Stimulated activated CD8-positive, alpha-beta memory T cell treated with anti-CD3 and anti-CD28 coated beads, Interleukin-4, amount 100 ng/mL, for 4 hours (primary cell): ENCODE results near the gene TRIM9.
"Not testable (repeated sequence)": the region's sequence is repeated elsewhere in the genome, so short reads cannot be mapped to it uniquely, and the experiment has no call there.

Source experiments
- DNase-seq, 2 donors: peaks; one replicate each; pipeline ENCODE4 v3.0.0-alpha.2; 2020; ENCODE audit warnings: low read depth in 2 of 2, low spot score in 1 of 2

The TRIM9 gene

DNA sequence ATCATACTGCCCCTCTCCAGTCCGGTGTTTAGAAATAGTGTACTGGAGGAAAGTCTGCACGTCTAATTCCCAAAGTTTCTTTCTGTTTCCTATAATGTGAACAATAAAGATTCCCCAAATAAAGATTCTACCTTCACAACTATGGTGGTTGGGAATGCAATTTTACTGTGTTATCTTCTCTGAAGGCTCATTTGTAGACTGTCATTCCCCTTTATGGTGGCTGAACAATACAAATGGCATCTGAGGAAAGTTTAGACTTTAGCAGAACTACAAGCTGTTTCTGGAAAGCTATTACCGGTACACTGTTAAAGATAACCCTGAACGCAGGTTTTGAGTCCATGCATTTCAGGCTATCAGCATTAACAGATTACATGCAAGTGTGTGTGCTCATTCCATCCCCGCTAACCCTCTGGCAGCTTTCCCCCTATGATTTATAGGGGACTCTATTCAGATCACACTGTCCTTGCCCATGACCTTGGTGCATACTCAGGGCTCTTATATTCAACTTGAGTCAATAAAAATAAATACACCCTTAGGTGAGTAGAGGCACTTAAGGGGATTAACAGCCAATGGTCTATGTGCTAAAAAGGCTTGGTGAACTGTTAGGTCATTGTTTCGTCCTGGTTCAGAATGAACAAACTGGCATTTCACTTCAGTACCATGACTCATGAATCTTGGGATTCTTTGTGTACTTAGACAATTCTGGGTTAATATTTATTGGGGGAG is 89.9 kb downstream of the TRIM9 start:
- DNase-seq = no peak

- no peak for DNase-seq
Measured at GRCh38 chr14:51004352-51004800, 90.5 kb downstream of the TRIM9 start.

- DNase-seq = no peak
Measured at GRCh38 chr14:51002406-51002999, 92.4 kb downstream of the TRIM9 start.

DNA sequence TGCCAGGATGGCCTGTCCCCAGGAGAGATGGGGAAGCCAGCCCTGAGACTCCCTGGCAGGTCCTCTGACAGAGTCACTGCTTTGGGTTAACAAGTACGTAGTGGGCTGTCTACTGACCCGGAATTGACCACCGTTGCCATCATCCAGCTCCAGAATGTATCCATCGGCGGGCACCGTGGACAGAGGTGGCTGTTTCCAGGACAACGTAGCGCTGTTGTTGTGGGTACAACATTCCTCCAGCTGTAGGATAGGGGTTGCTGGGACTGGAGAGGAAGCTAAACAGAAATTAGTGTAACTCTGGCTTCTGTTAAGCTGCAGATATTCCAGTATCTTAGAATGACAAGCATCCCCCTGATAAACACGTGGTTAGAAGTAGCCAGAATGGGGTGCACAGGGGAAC is 94.3 kb downstream of the TRIM9 start:
- DNase-seq = no peak

GRCh38 chr14:50999726-51000125 is 95.2 kb downstream of the TRIM9 start:
- no peak for DNase-seq

DNA sequence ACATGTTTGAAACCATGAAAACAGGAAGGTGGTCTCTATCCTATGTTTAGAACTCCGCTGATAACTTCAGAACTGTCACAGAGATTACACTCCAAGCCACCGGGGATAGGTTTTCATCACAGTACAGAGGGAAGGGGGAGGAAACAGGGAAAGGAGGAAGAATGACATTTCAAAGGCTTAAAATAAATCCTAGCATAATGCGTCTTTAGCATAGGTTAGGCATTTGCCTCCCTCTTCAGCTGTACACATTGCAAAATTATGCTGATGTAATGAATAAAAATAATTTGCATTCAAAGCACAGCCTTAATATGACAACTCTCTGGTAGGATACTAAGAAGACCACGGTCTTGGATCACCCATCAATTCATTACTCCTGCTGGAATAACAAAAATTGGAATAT is 96.3 kb downstream of the TRIM9 start:
- no peak for DNase-seq

DNA sequence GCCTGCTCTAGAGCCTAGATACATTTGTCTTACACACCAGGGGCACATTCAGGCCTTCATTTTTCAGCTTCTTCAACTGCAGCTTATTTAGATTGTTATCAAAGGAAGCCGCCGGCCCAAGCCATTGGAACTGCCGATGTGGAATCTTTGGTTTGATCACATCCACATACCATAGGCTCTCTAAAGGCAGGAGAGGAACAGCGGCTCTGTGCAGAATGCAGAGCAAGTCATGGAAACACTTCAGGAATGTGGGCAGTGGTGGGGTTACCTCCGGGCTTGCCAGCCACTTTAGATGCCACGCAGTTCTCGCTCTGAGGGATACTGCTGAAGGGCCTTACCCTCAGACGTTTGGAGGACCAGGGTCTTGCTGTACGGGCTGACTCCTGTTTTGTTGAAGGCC is 97.2 kb downstream of the TRIM9 start:
- no peak for DNase-seq

GRCh38 chr14:50994158-50994557 is 100.7 kb downstream of the TRIM9 start:
- not testable (repeated sequence) for DNase-seq

DNA sequence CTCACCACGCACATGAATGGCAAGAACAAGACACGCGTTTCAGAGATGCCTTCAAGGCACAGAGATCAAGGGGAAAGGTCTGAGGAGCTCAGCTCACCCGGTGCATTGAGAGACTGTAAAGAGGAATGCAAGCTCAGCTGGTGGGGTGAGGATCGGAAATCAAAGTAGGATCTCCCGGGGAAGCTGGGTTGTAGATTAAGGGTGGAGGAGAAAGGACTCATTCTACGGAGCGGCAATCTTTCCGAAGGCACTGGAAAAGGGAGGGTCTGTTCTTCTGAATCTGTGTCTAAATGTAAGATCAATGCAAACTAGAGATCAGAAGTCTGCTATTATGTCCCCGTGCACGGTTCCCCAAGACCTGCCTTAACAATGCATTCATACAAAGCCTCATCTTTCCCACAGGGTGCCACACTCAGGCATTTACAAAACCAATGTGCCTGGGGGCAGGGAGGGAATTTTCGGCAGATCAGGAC is 109.0 kb downstream of the TRIM9 start:
- no peak for DNase-seq

GRCh38 chr14:50985124-50985858 is 109.6 kb downstream of the TRIM9 start:
- DNase-seq = no peak

GRCh38 chr14:50984036-50984710 is 110.7 kb downstream of the TRIM9 start:
- no peak for DNase-seq

- no peak for DNase-seq
Measured at GRCh38 chr14:50979941-50980850, 114.7 kb downstream of the TRIM9 start.

GRCh38 chr14:50978888-50979287 is 116.0 kb downstream of the TRIM9 start:
- DNase-seq = no peak

- DNase-seq = no peak
Measured at GRCh38 chr14:50978529-50978871, 116.4 kb downstream of the TRIM9 start.

DNA sequence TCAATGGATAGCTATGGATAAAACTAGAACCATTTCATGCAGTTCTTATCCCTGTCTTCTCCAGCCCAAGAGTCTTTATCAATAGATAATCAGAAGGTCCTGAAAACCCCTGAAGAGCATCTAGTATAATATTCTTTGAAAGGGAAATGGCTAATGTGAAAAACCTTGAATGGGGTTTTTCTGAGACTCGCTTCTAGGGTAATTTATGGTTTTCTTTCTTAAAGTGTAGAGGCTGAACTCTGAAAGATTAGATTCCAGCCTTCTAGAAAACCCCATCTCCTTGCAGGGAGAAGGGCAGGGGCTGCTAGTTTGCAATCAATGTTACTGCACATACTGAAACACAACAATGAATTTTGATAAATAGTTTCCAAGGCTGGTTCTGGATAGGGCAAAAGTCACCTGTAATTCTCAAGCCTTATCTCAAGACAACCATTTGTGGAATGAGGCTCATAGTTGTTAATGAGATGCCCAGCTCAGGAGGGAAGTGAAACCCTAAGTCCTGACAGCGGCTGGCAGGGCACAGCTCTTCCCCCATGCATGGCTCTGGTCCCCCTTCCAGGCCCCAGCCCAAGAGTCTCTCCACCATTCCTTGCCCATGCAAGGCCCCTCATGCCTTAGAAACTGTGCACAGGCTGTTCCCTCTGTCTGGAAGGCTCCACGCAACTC is 116.9 kb downstream of the TRIM9 start:
- no peak for DNase-seq

- no peak for DNase-seq
Measured at GRCh38 chr14:50974118-50974517, 120.8 kb downstream of the TRIM9 start.

GRCh38 chr14:50972734-50973133 is 122.2 kb downstream of the TRIM9 start:
- no peak for DNase-seq

GRCh38 chr14:50970886-50971781 is 123.8 kb downstream of the TRIM9 start:
- DNase-seq = no peak

GRCh38 chr14:50967790-50968189 is 127.1 kb downstream of the TRIM9 start:
- no peak for DNase-seq
